Measurements from ENCODE around the gene CCDC197.

GRCh38 chr14:93987376-93987775 lies 9.7 kb upstream of the CCDC197 start:
- TF ChIP-seq CTCF (conservative IDR thresholded peaks at IDR 0.05; ENCODE audit: low read length) = no peak
- no peak for TF ChIP-seq EZH2phosphoT487 (IDR thresholded peaks at IDR 0.05; ENCODE audit: borderline replicate concordance, low read depth, low read length)

All from OCI-LY7 (cell line).